ENCODE measurements around the gene LDOC1.
A peak's percentile ranks its signal among the peaks of the same experiment; 100 is the strongest.
"Not testable (repeated sequence)": the region's sequence is repeated elsewhere in the genome, so short reads cannot be mapped to it uniquely, and the experiment has no call there.

The LDOC1 gene

GRCh38 chrX:141176586-141177451 is at the start of gene LDOC1:
Gene LDOC1, minus strand, starts transcription at chrX:141177129. Its CDS starts 108 bp downstream, at chrX:141177021.
- peak; percentile 58 for DNase-seq (ENCODE audit: low read depth)

- DNase-seq (ENCODE audit: low read depth): no peak
These were observed 44.7 kb upstream of the LDOC1 start for GRCh38 chrX:141221611-141222010.

GRCh38 chrX:141220342-141221008 is 43.5 kb upstream of the LDOC1 start:
- DNase-seq (ENCODE audit: low read depth): peak; percentile 50

GRCh38 chrX:141214196-141214595 is 37.3 kb upstream of the LDOC1 start:
- DNase-seq (ENCODE audit: low read depth): no peak

- no peak for DNase-seq (ENCODE audit: low read depth)
These were observed 25.0 kb upstream of the LDOC1 start for GRCh38 chrX:141201962-141202361.

GRCh38 chrX:141188573-141188972 is 11.6 kb upstream of the LDOC1 start:
- DNase-seq (ENCODE audit: low read depth): not testable (repeated sequence)

- no peak for DNase-seq (ENCODE audit: low read depth)
These were observed 8.4 kb upstream of the LDOC1 start for GRCh38 chrX:141185366-141185765.

- no peak for DNase-seq (ENCODE audit: low read depth)
These were observed 6.1 kb upstream of the LDOC1 start for GRCh38 chrX:141183000-141183399.

GRCh38 chrX:141180851-141181250 is 3.9 kb upstream of the LDOC1 start:
- no peak for DNase-seq (ENCODE audit: low read depth)

GRCh38 chrX:141175786-141176185 is 1.1 kb downstream of the LDOC1 start:
- no peak for DNase-seq (ENCODE audit: low read depth)

- no peak for DNase-seq (ENCODE audit: low read depth)
These were observed 12.5 kb downstream of the LDOC1 start for GRCh38 chrX:141164406-141164805.

GRCh38 chrX:141158084-141158483 is 18.8 kb downstream of the LDOC1 start:
- no peak for DNase-seq (ENCODE audit: low read depth)

- not testable (repeated sequence) for DNase-seq (ENCODE audit: low read depth)
These were observed 21.7 kb downstream of the LDOC1 start for GRCh38 chrX:141155231-141155630.

- peak; percentile 2 for DNase-seq (ENCODE audit: low read depth)
These were observed 34.0 kb downstream of the LDOC1 start for GRCh38 chrX:141142946-141143345.

GRCh38 chrX:141133272-141133671 is 43.7 kb downstream of the LDOC1 start:
- DNase-seq (ENCODE audit: low read depth): no peak

- no peak for DNase-seq (ENCODE audit: low read depth)
These were observed 49.8 kb downstream of the LDOC1 start for GRCh38 chrX:141127146-141127545.
